Kidney (tissue), 14 donors: ENCODE results near the gene SLC13A1. TPM values are rescaled to one million over a fixed set of nuclear protein-coding genes. Genes with fewer than 3 reads are reported as not detected.

ENCODE experiments used
- DNase-seq, 5 donors: peaks; one replicate each; pipeline ENCODE4 v3.0.0-alpha.2; 2013 to 2020
- FAIRE-seq: peaks from 2 replicates; lab custom pipeline; 2012; peaks lifted over from hg19 to GRCh38; lab: Jason Lieb, UNC
- H3K27ac ChIP-seq, 2 donors: one replicate each; pipeline ENCODE4 v1.7.0; 2013; ENCODE audit warnings: low read depth in 2 of 2, low read length in 2 of 2, inconsistent platforms in 1 of 2
- H3K27me3 ChIP-seq: one replicate; pipeline ENCODE4 v1.7.1; 2013; ENCODE audit warnings: low read length, inconsistent platforms; ENCODE audit not compliant: control insufficient read depth, insufficient read depth
- H3K36me3 ChIP-seq, 3 donors: one replicate each; pipeline versions ENCODE4 v1.7.0 to v1.7.1; 2013; ENCODE audit warnings: low read length in 3 of 3, control low read depth in 1 of 3, inconsistent platforms in 1 of 3; ENCODE audit not compliant: insufficient read depth in 3 of 3, control insufficient read depth in 2 of 3
- H3K4me1 ChIP-seq, 3 donors: one replicate each; pipeline versions ENCODE4 v1.7.0 to v1.7.1; 2013; ENCODE audit warnings: low read length in 3 of 3, inconsistent platforms in 1 of 3, low read depth in 1 of 3; ENCODE audit not compliant: control insufficient read depth in 2 of 3, insufficient read depth in 2 of 3
- H3K4me3 ChIP-seq, 3 donors: one replicate each; pipeline versions ENCODE4 v1.7.0 to v1.8.1; 2013; ENCODE audit warnings: low read length in 3 of 3, control low read depth in 1 of 3, inconsistent platforms in 1 of 3
- H3K9ac ChIP-seq, 3 donors: one replicate each; pipeline versions ENCODE4 v1.7.0 to v1.7.1; 2013; ENCODE audit warnings: low read length in 3 of 3, control low read depth in 1 of 3, inconsistent platforms in 1 of 3
- H3K9me3 ChIP-seq, 3 donors: one replicate each; pipeline versions ENCODE4 v1.7.0 to v1.7.1; 2013; ENCODE audit warnings: low read length in 3 of 3, control low read depth in 1 of 3, inconsistent platforms in 1 of 3; ENCODE audit not compliant: control insufficient read depth in 2 of 3, insufficient read depth in 1 of 3
- CTCF ChIP-seq: IDR thresholded peaks from 3 replicates; pipeline ENCODE4 v1.5.1; 2012; ENCODE audit warnings: mild to moderate bottlenecking, moderate library complexity, borderline replicate concordance; ENCODE audit not compliant: insufficient read depth; ENCODE audit errors: extremely low read depth
- intact Hi-C: fragments of 100-400 bp; cut with DNase I; formaldehyde crosslinking; loops from one replicate; pipeline ENCODE4 v1.11.1; 2022
- polyA plus RNA-seq: library from polyadenylated mRNA; stranded (reverse); fragments of 350-450 nt; fragmentation: Illumina TruSeq; extraction: RNeasy Lipid Tissue Mini Kit (QIAGEN cat#74804); gene quantifications from one replicate; pipeline ENCODE4 v1.2.3, GENCODE V29; 2014; ENCODE audit warnings: low read depth, low replicate concordance; ENCODE audit not compliant: insufficient read depth
- total RNA-seq: library from RNA; stranded (reverse); fragmentation: NEBNext Ultra II Directional; extraction: Animal tissue kit (Norgen Biotek cat#: 25700); gene quantifications from one replicate; pipeline ENCODE4 v1.2.1, GENCODE V29; 2021
- donor health status: control.
- donor health status: control.
- donor health status: control.
- donor health status: control.
- donor health status: control.
- donor health status: DM: yes; HTN: yes; CAD: no.
- donor health status: Normal renal cell carcinoma (clear cell type).

The SLC13A1 gene
- total and polyA plus RNA-seq, 2 donors from 2014 or later: 10.1 to 17.0 TPM

DNA sequence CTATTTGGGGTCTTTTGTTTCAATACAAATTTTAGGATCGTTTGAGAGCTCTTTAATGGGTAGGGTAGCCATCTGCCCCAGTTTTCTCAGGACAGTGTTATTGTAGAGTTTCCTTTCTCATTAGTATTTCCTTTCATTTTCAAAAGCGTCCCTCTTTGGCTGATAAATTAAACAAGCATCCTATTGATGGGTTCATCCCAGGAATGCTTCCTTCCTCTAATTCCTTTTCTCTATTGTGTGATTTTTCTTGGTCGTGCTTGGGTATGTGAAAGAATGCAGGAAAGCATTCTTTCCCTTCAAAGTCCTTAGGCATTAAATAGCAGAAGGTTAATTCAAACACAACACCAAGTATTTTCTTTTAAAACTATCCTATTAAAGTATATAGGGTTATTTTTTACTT, 14.0 kb downstream of the SLC13A1 start:
- intact Hi-C loops: no loop called here

DNA sequence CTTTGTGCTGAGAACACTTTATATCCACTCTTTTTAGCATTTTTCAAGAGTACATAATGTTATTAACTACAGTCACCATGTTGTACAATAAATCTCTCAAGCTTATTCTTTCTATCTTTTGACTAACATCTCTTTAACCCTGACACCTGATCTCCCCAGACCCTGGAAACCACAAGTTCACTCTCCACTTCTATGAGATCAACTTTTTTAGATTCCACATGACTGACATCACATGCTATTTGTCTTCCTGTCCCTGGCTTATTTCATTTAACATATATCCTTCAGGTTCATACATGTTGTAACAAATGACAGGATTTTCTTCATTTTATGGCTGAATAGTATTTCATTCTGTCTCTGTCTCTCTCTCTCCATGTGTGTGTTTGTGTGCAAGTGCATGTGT, 15.5 kb downstream of the SLC13A1 start:
- Histone ChIP-seq H3K9ac (no peak overlapping the region), H3K4me3 (no peak overlapping the region), H3K9me3 (no peaks in the 10 kb centered on the region), H3K27ac (no peak overlapping the region), H3K36me3 (no peaks in the 10 kb centered on the region), H3K27me3 (no peaks in the 10 kb centered on the region), H3K4me1 (peaks cover 0 to 5% (median 0%) of the 10 kb centered on the region in 3 donors)
- intact Hi-C loops: no loop called here
- no peak for TF ChIP-seq CTCF
- DNase-seq: no peak
- FAIRE-seq: no peak

More for the DNA sequence above, 14.0 kb downstream of the SLC13A1 start:
- DNase-seq: no peak
- Histone ChIP-seq H3K4me1 (peaks cover 0 to 5% (median 0%) of the 10 kb centered on the region in 3 donors), H3K4me3 (no peak overlapping the region), H3K27ac (no peak overlapping the region), H3K9ac (no peak overlapping the region), H3K36me3 (no peaks in the 10 kb centered on the region), H3K9me3 (no peaks in the 10 kb centered on the region), H3K27me3 (no peaks in the 10 kb centered on the region)
- no peak for TF ChIP-seq CTCF
- no peak for FAIRE-seq

- no peak for FAIRE-seq
- TF ChIP-seq CTCF: no peak
- Histone ChIP-seq H3K36me3 (no peaks in the 10 kb centered on the region), H3K9me3 (no peaks in the 10 kb centered on the region), H3K4me1 (peaks cover 0 to 5% (median 0%) of the 10 kb centered on the region in 3 donors), H3K4me3 (no peak overlapping the region), H3K27ac (peak overlapping the region in 1 of 2 donors; percentile 18), H3K9ac (no peak overlapping the region), H3K27me3 (no peaks in the 10 kb centered on the region)
- intact Hi-C loops: no loop called here
- DNase-seq: no peak
These were observed 16.3 kb downstream of the SLC13A1 start for GRCh38 chr7:123183431-123183830.

DNA sequence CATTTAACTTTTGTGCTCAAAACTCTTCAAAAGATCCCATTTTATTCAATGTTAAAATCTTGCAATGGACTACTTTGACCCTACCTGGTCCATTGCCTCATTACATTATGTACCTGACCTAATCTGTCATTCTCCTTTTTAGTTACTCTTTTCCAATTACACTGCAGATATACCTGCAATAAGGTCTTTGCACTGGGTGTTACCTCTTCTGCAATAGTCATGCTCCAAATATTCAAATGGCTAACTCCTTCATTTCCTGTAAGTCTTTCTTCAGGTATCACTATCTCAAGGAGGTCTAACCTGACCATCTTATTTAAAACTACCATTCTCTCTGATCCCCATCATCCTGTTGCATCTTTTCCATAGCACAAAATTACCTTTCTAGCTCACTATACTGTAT, 22.3 kb downstream of the SLC13A1 start:
- Histone ChIP-seq H3K27ac (no peak overlapping the region), H3K9ac (no peak overlapping the region), H3K4me1 (no peaks in the 10 kb centered on the region), H3K9me3 (no peaks in the 10 kb centered on the region), H3K4me3 (no peak overlapping the region), H3K27me3 (no peaks in the 10 kb centered on the region), H3K36me3 (no peaks in the 10 kb centered on the region)
- intact Hi-C loops: no loop called here
- FAIRE-seq (no peak), DNase-seq (no peak)
- no peak for TF ChIP-seq CTCF
